ENCODE results near the gene SCRT2. TPM values are rescaled to one million over a fixed set of nuclear protein-coding genes. Genes with fewer than 3 reads are reported as not detected.

SCRT2 gene
- total RNA-seq = not detected in 2 replicates

DNA sequence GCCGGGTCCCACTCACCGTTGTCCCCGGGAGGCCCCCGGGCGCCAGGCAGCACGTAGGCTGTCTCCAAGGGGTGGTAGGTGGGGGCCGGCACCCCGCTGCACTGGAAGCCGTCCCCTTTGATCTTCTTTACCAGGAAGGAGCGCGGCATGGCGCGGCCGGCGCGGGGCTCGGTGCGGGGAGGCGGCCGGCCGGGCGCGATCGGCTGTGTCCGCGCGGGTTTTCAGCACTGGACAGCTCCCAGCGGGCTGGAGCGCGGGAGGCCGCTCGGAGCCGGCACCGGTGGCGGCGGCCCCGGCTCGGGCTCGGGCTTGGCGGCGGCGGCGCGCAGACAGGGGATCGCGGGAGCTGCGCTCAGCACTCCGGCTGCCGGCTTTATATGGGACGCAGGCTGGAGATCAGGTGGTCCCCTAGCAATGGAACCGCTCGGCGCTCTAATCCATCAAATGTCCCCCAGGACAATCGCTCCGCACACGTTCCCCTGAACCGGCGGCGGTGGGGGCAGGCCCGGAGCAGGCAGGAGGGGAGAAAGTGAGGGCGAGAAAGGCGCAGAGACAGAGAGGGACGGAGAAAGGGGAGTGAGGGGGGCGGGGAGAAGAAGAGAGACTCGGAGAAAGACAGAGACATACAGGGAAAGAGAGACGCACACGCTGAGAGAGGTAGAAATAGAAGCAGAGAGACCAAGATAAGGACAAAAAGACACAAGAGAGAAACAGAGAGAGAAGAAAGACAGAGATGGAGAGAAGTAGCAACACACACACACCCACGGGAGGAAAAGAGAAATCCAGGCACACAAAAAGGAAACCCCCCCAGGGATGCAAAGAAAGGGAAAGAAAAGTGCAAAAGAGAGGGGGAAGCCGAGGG, at the start of gene SCRT2:
SCRT2 (minus strand) TSS at position 350 of the 862 bp plus-strand sequence; CDS start at position 149, 201 bp downstream.

DNA sequence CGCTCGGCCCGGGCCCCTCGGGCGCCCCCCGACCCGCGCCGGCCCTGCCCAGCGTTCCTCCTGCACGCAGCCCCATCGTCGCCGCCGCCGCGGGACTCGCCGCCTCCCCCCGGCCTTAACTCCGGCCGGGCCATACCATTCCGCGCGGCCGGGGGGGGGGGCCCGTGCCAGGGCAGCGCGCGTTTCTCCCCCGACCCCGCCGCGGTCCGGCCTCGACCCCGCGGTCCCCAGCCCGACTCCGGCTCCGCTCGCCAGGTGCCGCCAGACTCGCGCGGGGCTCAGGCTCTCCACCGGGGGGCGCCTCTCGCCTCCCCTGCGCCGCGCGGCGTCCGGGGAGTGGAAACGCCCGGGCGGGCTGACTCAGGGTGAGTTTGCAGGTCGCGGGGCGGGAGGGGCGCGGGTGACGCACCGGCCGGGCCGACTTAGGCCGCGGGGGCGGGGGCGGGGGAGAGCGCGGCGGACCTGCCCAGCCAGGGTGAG, 22.5 kb downstream of the SCRT2 start, which contains the start of gene SRXN1:
SRXN1 (minus strand) TSS at position 91 of the 480 bp plus-strand sequence; CDS start at position 76, 15 bp downstream.

Other genes starting within 250 kb of the SCRT2 start
- gene TBC1D20, start 213.3 kb downstream of the SCRT2 start, total RNA-seq = 57.3 and 63.1 TPM in 2 replicates
- gene CSNK2A1, start 132.0 kb downstream of the SCRT2 start, total RNA-seq = 153 and 156 TPM in 2 replicates
- not detected in 2 replicates for gene TCF15, start 65.5 kb downstream of the SCRT2 start, total RNA-seq
- 68.8 and 104 TPM in 2 replicates for gene SRXN1, start 22.6 kb downstream of the SCRT2 start, total RNA-seq
- not detected in 2 replicates for gene SLC52A3, start 92.7 kb upstream of the SCRT2 start, total RNA-seq
- 2.1 and 2.5 TPM in 2 replicates for gene FAM110A, start 157.9 kb upstream of the SCRT2 start, total RNA-seq
- gene ANGPT4, start 240.5 kb upstream of the SCRT2 start, total RNA-seq = not detected in 2 replicates